WTC11 (cell line): ENCODE results near the gene C3orf70.

Experiments
- CTCF ChIP-seq: fragments of 200-600 bp; IDR thresholded peaks from 2 replicates; pipeline ENCODE4 v1.8.0; 2022; ENCODE audit warnings: antibody characterized with exemption
- JAZF1 ChIP-seq: fragments of 250-450 bp; sonication (Bioruptor Pico); IDR thresholded peaks from 2 replicates; pipeline ENCODE4 v1.9.0; 2021; ENCODE audit warnings: moderate library complexity, mild to moderate bottlenecking, inconsistent platforms
- MAX ChIP-seq: sonication (generic); formaldehyde crosslinking; IDR thresholded peaks from 2 replicates; pipeline ENCODE4 v1.8.0; 2022; ENCODE audit warnings: mild to moderate bottlenecking, missing genetic modification reagents

- TF ChIP-seq CTCF: no peak
- no peak for TF ChIP-seq JAZF1
- no peak for TF ChIP-seq MAX
These were observed 65.4 kb downstream of the C3orf70 start for GRCh38 chr3:185087419-185087818.
